Measurements from ENCODE around the gene POLA2. TPM values are rescaled to one million over a fixed set of nuclear protein-coding genes. Genes with fewer than 3 reads are reported as not detected.

POLA2 gene
- total RNA-seq, 1 experiment from 2014 or later = 39.0 TPM

DNA sequence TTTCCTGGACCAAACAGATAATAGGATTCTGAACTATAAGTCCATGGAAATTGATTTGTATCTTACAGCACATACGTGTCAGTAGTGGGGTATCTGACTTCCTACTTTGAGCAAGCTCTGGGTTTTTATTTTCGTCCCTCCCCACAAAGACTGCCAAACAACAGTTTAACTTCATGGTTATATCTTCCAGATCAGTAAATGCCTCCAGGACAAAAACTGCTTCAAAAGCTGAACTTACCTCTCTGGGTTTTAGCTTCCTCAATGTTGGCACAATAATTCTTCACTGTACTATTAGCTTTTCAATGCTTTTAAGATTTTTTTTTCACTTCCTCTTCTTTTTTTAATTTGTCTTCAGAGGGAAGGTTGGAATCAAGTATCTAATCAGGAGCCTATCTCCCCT is 67.7 kb downstream of the POLA2 start:
- in situ Hi-C loops (cut with HindIII; ENCODE audit: low pct_unique_long_range_greater_than_20kb, low sequenced_read_pairs) = no loop called here
- no peaks in the 10 kb centered on the region for H3K9me3 ChIP-seq (ENCODE audit: control insufficient read depth, insufficient read depth, low read depth, low read length)
- H3K27me3 ChIP-seq (ENCODE audit: control insufficient read depth, insufficient read depth, low read length) = no peaks in the 10 kb centered on the region
- peak overlapping the region in 1 of 2 experiments; percentile 0; a peak in 1 of 4 replicates for H3K4me3 ChIP-seq (ENCODE audit: low read depth in 2 of 2, low read length in 2 of 2)
- H3K36me3 ChIP-seq (ENCODE audit: control insufficient read depth, insufficient read depth, low read length) = no peaks in the 10 kb centered on the region; the same call in 1 of the 2 replicates
- DNase-seq (ENCODE audit: low read depth, low spot score) (no peak), ATAC-seq (no peak)
- intact Hi-C loops (cut with micrococcal nuclease; ENCODE audit: unreplicated experiment) = no loop called here
- H3K4me1 ChIP-seq (ENCODE audit: control insufficient read depth, insufficient read depth, low read length) = peaks cover 3% of the 10 kb centered on the region; the same call in 1 of the 2 replicates
- TF ChIP-seq SIN3A (IDR thresholded peaks at IDR 0.05; ENCODE audit: borderline replicate concordance, insufficient read depth, low read depth, low read length) = no peak
- TF ChIP-seq TCF7L2 (IDR thresholded peaks at IDR 0.05; ENCODE audit: low read depth, low read length) = no peak
- TF ChIP-seq, protein P1, sequence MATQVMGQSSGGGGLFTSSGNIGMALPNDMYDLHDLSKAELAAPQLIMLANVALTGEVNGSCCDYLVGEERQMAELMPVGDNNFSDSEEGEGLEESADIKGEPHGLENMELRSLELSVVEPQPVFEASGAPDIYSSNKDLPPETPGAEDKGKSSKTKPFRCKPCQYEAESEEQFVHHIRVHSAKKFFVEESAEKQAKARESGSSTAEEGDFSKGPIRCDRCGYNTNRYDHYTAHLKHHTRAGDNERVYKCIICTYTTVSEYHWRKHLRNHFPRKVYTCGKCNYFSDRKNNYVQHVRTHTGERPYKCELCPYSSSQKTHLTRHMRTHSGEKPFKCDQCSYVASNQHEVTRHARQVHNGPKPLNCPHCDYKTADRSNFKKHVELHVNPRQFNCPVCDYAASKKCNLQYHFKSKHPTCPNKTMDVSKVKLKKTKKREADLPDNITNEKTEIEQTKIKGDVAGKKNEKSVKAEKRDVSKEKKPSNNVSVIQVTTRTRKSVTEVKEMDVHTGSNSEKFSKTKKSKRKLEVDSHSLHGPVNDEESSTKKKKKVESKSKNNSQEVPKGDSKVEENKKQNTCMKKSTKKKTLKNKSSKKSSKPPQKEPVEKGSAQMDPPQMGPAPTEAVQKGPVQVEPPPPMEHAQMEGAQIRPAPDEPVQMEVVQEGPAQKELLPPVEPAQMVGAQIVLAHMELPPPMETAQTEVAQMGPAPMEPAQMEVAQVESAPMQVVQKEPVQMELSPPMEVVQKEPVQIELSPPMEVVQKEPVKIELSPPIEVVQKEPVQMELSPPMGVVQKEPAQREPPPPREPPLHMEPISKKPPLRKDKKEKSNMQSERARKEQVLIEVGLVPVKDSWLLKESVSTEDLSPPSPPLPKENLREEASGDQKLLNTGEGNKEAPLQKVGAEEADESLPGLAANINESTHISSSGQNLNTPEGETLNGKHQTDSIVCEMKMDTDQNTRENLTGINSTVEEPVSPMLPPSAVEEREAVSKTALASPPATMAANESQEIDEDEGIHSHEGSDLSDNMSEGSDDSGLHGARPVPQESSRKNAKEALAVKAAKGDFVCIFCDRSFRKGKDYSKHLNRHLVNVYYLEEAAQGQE (IDR thresholded peaks at IDR 0.05; ENCODE audit: insufficient read depth in 1 of 2, low read depth in 2 of 2, low read length in 1 of 2) = no peak
- TF ChIP-seq POLR2AphosphoS5 (IDR thresholded peaks at IDR 0.05; ENCODE audit: low read depth, low read length) = no peak
- TF ChIP-seq, protein P2, sequence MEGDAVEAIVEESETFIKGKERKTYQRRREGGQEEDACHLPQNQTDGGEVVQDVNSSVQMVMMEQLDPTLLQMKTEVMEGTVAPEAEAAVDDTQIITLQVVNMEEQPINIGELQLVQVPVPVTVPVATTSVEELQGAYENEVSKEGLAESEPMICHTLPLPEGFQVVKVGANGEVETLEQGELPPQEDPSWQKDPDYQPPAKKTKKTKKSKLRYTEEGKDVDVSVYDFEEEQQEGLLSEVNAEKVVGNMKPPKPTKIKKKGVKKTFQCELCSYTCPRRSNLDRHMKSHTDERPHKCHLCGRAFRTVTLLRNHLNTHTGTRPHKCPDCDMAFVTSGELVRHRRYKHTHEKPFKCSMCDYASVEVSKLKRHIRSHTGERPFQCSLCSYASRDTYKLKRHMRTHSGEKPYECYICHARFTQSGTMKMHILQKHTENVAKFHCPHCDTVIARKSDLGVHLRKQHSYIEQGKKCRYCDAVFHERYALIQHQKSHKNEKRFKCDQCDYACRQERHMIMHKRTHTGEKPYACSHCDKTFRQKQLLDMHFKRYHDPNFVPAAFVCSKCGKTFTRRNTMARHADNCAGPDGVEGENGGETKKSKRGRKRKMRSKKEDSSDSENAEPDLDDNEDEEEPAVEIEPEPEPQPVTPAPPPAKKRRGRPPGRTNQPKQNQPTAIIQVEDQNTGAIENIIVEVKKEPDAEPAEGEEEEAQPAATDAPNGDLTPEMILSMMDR (IDR thresholded peaks at IDR 0.05) = no peak
- H3K27ac ChIP-seq (ENCODE audit: low read length) = peak overlapping the region; percentile 5; the same call in 1 of the 2 replicates
- no TSS peak for BruUV-seq (replicated peaks)
- CTCF ChIA-PET = interaction anchor here (0.5 to 4.0 kb wide), 13 partner anchors 13 to 500 kb away, joined by 3 to 88 read pairs (median 4); partner anchors contain the start of genes CDC42EP2 and POLA2
- POLR2A ChIA-PET = interaction anchor here (1.4 kb wide), 1 partner anchor 13 kb away, joined by 10 read pairs; no protein-coding TSS in a partner anchor

DNA sequence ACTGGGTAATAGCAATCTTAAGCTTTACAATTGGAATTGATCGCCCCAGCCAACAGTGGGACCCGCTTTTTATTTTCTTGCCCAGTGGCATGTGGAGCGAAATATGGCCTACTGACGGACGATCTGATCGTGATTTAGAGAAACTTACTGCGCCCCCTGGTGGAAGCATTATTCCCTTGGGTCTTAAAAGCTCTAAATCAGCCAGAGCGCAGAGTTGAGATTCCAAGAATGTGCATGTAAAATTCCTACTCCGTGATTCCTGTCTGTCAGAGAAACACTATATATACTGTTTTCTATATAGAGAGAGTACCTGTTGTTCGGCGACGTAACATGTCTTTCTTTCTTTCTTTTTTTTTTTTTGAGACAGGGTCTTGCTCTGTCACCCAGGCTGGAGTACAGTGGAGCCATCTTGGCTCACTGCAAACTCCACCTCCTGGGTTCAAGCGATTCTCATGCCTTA is 68.2 kb downstream of the POLA2 start:
- Histone ChIP-seq H3K4me1 (ENCODE audit: control insufficient read depth, insufficient read depth, low read length) (peaks cover 5% of the 10 kb centered on the region), H3K36me3 (ENCODE audit: control insufficient read depth, insufficient read depth, low read length) (no peaks in the 10 kb centered on the region; the same call in 1 of the 2 replicates), H3K4me3 (ENCODE audit: low read depth in 2 of 2, low read length in 2 of 2) (peak overlapping the region in 1 of 2 experiments; percentile 0; a peak in 1 of 4 replicates), H3K27me3 (ENCODE audit: control insufficient read depth, insufficient read depth, low read length) (no peaks in the 10 kb centered on the region), H3K27ac (ENCODE audit: low read length) (0 out of 2 replicates have a peak overlapping the region, but pooled peaks have one; percentile 5), H3K9me3 (ENCODE audit: control insufficient read depth, insufficient read depth, low read depth, low read length) (no peaks in the 10 kb centered on the region)
- in situ Hi-C loops (cut with HindIII; ENCODE audit: low pct_unique_long_range_greater_than_20kb, low sequenced_read_pairs) = no loop called here
- DNase-seq (ENCODE audit: low read depth, low spot score) (peak; percentile 80), ATAC-seq (peak; percentile 56)
- POLR2A ChIA-PET = interaction anchor here (1.4 kb wide), 1 partner anchor 13 kb away, joined by 10 read pairs; no protein-coding TSS in a partner anchor
- no peak for TF ChIP-seq POLR2AphosphoS5 (IDR thresholded peaks at IDR 0.05; ENCODE audit: low read depth, low read length)
- TF ChIP-seq, protein P2 (IDR thresholded peaks at IDR 0.05) = peak; percentile 94
- intact Hi-C loops (cut with micrococcal nuclease; ENCODE audit: unreplicated experiment) = loop anchor here (1.0 kb wide), 1 partner anchor 55 kb away; no protein-coding TSS in a partner anchor
- BruUV-seq (replicated peaks) = no TSS peak
- CTCF ChIA-PET = interaction anchor here (0.5 to 4.0 kb wide), 15 partner anchors 14 to 583 kb away, joined by 3 to 88 read pairs (median 4); partner anchors contain the start of genes CDC42EP2 and POLA2

Data from Panc1 (cell line).